EL (cell line): ENCODE data around the gene ZNF330.
A peak's percentile ranks its signal among the peaks of the same experiment; 100 is the strongest.

Source experiments
- DNase-seq: peaks from one replicate; pipeline ENCODE4 v3.0.0-alpha.2; 2016

ZNF330 gene

DNA sequence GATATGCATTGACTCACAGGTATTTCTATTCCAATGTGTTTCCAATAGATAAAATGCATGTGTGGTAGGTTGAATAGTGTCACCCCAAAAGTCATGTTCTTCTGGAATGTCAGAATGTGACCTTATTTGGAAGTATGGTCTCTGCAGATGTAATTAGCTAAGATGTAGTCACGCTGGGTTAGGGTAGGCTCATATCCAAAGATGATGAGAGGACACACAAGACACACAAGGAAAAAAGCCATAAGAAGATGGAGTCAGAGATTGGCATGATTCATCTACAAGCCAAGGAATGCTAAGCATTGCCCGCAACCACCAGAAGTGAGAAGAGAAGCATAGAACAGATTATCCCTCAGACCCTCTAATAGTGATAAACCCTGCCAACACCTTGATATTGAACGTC lies 17.5 kb downstream of the ZNF330 start:
- peak; percentile 67 for DNase-seq

- DNase-seq = no peak
Measured at GRCh38 chr4:141240259-141240658, 19.6 kb downstream of the ZNF330 start.

- DNase-seq = no peak
Measured at GRCh38 chr4:141240671-141241070, 20.0 kb downstream of the ZNF330 start.

- no peak for DNase-seq
Measured at GRCh38 chr4:141241986-141242385, 21.3 kb downstream of the ZNF330 start.

DNA sequence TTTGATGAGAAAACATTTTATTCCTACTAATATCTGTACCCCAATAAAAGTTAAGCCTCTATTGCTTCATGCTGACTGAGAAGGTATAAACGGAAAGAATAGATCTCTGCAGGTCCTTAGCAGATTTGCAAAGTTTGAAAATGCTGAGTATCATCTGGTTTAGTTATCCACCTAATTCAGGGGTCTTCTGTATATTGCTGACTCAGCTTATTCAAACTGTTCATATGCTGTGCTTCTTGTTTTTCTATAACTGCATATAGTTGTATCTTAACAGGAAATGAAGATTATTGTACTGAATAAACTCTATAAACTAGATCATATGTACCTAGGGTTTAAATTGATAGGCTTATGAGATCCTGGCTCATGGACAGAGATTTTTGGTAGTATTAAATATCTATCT lies 23.7 kb downstream of the ZNF330 start:
- DNase-seq = no peak

DNA sequence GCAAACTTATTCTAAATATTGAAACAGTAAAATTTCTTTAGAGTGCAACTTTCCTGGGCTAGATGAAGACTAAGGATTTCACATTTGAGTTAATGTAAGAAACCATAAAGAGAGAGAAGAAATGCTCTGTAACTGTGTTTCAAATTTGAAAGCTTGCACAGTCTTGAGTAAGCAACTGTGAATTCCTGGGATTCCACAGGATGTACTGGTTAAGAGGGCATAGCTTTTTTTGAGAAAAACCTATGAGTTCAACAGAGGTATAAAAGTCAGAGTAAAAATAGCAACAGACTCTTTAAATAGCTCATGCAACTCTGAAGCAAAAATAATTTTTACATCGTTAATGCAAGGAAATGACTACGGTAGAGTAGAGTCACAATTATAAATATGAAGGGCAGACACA lies 25.5 kb downstream of the ZNF330 start:
- peak; percentile 76 for DNase-seq

GRCh38 chr4:141246683-141247429 lies 26.2 kb downstream of the ZNF330 start:
- DNase-seq = peak; percentile 47

GRCh38 chr4:141247430-141247780 lies 26.7 kb downstream of the ZNF330 start:
- no peak for DNase-seq

GRCh38 chr4:141248029-141248428 lies 27.3 kb downstream of the ZNF330 start:
- peak; percentile 52 for DNase-seq

- no peak for DNase-seq
Measured at GRCh38 chr4:141248486-141248885, 27.8 kb downstream of the ZNF330 start.

DNA sequence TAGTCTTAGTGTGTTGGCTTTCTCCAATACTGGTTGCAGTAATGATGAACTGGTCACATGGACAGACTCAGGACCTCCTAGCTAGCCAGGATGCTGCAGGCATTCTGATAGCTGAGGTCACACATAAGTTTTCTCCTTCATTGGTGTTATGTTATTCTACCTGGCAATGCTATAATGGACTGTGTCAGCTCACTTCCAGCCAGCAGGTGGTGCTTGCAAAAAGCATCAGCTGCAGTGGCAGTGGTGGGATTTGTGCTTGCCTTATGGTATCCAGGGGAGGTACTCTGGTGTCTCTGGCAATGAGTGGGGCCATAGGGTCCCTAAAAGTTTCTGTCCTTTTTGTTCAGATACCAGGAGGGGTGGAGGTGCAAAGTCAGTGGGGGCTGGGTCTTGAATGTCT lies 33.6 kb downstream of the ZNF330 start:
- no peak for DNase-seq

GRCh38 chr4:141255016-141255415 lies 34.3 kb downstream of the ZNF330 start:
- peak; percentile 30 for DNase-seq

- no peak for DNase-seq
Measured at GRCh38 chr4:141258558-141258957, 37.9 kb downstream of the ZNF330 start.

GRCh38 chr4:141275834-141276233 lies 55.1 kb downstream of the ZNF330 start:
- DNase-seq = peak; percentile 89

DNA sequence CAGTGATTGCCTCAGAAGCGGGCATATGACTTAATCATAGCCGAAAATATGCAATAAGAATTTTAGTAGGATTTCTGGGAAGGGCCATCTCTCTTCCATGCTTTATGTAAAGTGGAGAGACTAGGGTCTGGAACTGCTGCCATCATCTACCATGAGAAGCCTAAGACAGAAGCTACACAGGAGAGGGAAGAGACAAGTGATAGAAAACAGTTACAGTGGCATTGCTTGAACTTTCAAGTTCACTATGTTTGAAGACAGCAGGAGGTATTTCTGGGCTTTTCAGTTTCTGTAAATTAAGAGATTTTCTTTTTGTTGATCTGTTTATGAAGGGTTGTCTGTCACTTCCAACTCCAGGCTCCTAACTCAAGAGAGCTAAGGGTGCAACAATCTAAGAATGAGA lies 62.5 kb downstream of the ZNF330 start:
- no peak for DNase-seq

GRCh38 chr4:141283563-141283962 lies 62.9 kb downstream of the ZNF330 start:
- DNase-seq = no peak
